Measurements from ENCODE around the gene SLC16A4. TPM values are rescaled to one million over a fixed set of nuclear protein-coding genes. Genes with fewer than 3 reads are reported as not detected.

SLC16A4 gene
- total and polyA plus RNA-seq, 2 experiments from 2014 or later = 10.7 to 16.2 TPM

GRCh38 chr1:110375490-110375889 is 15.3 kb downstream of the SLC16A4 start:
- H3K36me3 ChIP-seq (replicated peaks; ENCODE audit: insufficient read depth, low read depth) = peaks cover 4% of the 10 kb centered on the region
- peaks cover 2% of the 10 kb centered on the region for H3K79me2 ChIP-seq
- H3K27ac ChIP-seq = no peak overlapping the region
- no peak overlapping the region for H3K4me2 ChIP-seq
- WGBS (ENCODE audit: low lambda C conversion rate, missing lambda C conversion rate) = 95% methylated on average over 1 of the region's 1 CpG
- no peaks in the 10 kb centered on the region for H3K9me3 ChIP-seq (ENCODE audit: low read depth)
- no peaks in the 10 kb centered on the region for H3K27me3 ChIP-seq
- no peak for DNase-seq (ENCODE audit: low spot score)
- no peak overlapping the region for H3K4me3 ChIP-seq
- H3K9me2 ChIP-seq (replicated peaks; ENCODE audit: insufficient read depth) = no peaks in the 10 kb centered on the region
- no peak for TF ChIP-seq EZH2phosphoT487 (IDR thresholded peaks at IDR 0.05; ENCODE audit: low read depth, severe bottlenecking, unreplicated experiment)
- no peaks in the 10 kb centered on the region for H4K20me1 ChIP-seq (ENCODE audit: insufficient read depth, poor library complexity, severe bottlenecking)
- no peak overlapping the region for H2AFZ ChIP-seq
- no peaks in the 10 kb centered on the region for H3K4me1 ChIP-seq (ENCODE audit: insufficient read depth)

- no peaks in the 10 kb centered on the region for H3K4me1 ChIP-seq (ENCODE audit: insufficient read depth)
- H2AFZ ChIP-seq = no peak overlapping the region
- no peaks in the 10 kb centered on the region for H3K27me3 ChIP-seq
- 32% methylated on average over 1 of the region's 1 CpG for WGBS (ENCODE audit: low lambda C conversion rate, missing lambda C conversion rate)
- H3K4me3 ChIP-seq = no peak overlapping the region
- H3K36me3 ChIP-seq (replicated peaks; ENCODE audit: insufficient read depth, low read depth) = no peaks in the 10 kb centered on the region
- no peak overlapping the region for H3K4me2 ChIP-seq
- H3K79me2 ChIP-seq = peaks cover 24% of the 10 kb centered on the region
- H3K9me3 ChIP-seq (ENCODE audit: low read depth) = no peaks in the 10 kb centered on the region
- H3K27ac ChIP-seq = no peak overlapping the region
- DNase-seq (ENCODE audit: low spot score) = no peak
- no peak for TF ChIP-seq EZH2 (IDR thresholded peaks at IDR 0.05; ENCODE audit: borderline replicate concordance)
- no peaks in the 10 kb centered on the region for H4K20me1 ChIP-seq (ENCODE audit: insufficient read depth, poor library complexity, severe bottlenecking)
- no peaks in the 10 kb centered on the region for H3K9me2 ChIP-seq (replicated peaks; ENCODE audit: insufficient read depth)
These were observed 20.0 kb downstream of the SLC16A4 start for GRCh38 chr1:110370827-110371226.

GRCh38 chr1:110364221-110364620 is 26.6 kb downstream of the SLC16A4 start:
- no peak for DNase-seq (ENCODE audit: low spot score)
- no peaks in the 10 kb centered on the region for H3K9me2 ChIP-seq (replicated peaks; ENCODE audit: insufficient read depth)
- H2AFZ ChIP-seq = no peak overlapping the region
- H3K4me3 ChIP-seq = no peak overlapping the region
- H3K36me3 ChIP-seq (replicated peaks; ENCODE audit: insufficient read depth, low read depth) = no peaks in the 10 kb centered on the region
- no peaks in the 10 kb centered on the region for H4K20me1 ChIP-seq (ENCODE audit: insufficient read depth, poor library complexity, severe bottlenecking)
- 98% methylated on average over 3 of the region's 3 CpGs for WGBS (ENCODE audit: low lambda C conversion rate, missing lambda C conversion rate)
- peaks cover 43% of the 10 kb centered on the region for H3K79me2 ChIP-seq
- H3K27ac ChIP-seq = no peak overlapping the region
- TF ChIP-seq EZH2phosphoT487 (IDR thresholded peaks at IDR 0.05; ENCODE audit: low read depth, severe bottlenecking, unreplicated experiment) (no peak), EZH2 (IDR thresholded peaks at IDR 0.05; ENCODE audit: borderline replicate concordance) (no peak), CTCF (IDR thresholded peaks at IDR 0.05; ENCODE audit: poor library complexity) (no peak)
- H3K4me2 ChIP-seq = no peak overlapping the region
- H3K9me3 ChIP-seq (ENCODE audit: low read depth) = no peaks in the 10 kb centered on the region
- no peaks in the 10 kb centered on the region for H3K4me1 ChIP-seq (ENCODE audit: insufficient read depth)
- no peaks in the 10 kb centered on the region for H3K27me3 ChIP-seq

GRCh38 chr1:110361856-110362255 is 29.0 kb downstream of the SLC16A4 start:
- Histone ChIP-seq H3K9me2 (replicated peaks; ENCODE audit: insufficient read depth) (no peaks in the 10 kb centered on the region), H3K36me3 (replicated peaks; ENCODE audit: insufficient read depth, low read depth) (no peaks in the 10 kb centered on the region), H3K9me3 (ENCODE audit: low read depth) (no peaks in the 10 kb centered on the region), H3K4me1 (ENCODE audit: insufficient read depth) (peaks cover 2% of the 10 kb centered on the region), H3K4me3 (no peak overlapping the region), H3K27me3 (no peaks in the 10 kb centered on the region), H2AFZ (no peak overlapping the region), H3K4me2 (no peak overlapping the region), H3K27ac (no peak overlapping the region), H4K20me1 (ENCODE audit: insufficient read depth, poor library complexity, severe bottlenecking) (no peaks in the 10 kb centered on the region), H3K79me2 (peaks cover 54% of the 10 kb centered on the region)
- 94% methylated on average over 1 of the region's 1 CpG for WGBS (ENCODE audit: low lambda C conversion rate, missing lambda C conversion rate)
- no peak for DNase-seq (ENCODE audit: low spot score)
- no peak for TF ChIP-seq EZH2phosphoT487 (IDR thresholded peaks at IDR 0.05; ENCODE audit: low read depth, severe bottlenecking, unreplicated experiment)
- no peak for TF ChIP-seq EZH2 (IDR thresholded peaks at IDR 0.05; ENCODE audit: borderline replicate concordance)
- TF ChIP-seq CTCF (IDR thresholded peaks at IDR 0.05; ENCODE audit: poor library complexity) = no peak

Measured in hepatocyte (in vitro differentiated cells).